Vagina (tissue), 2 donors: ENCODE results near the gene HNRNPAB.

Experiments used
- POLR2AphosphoS5 ChIP-seq, 2 donors: sonication (generic); formaldehyde crosslinking; IDR thresholded peaks; one replicate each; pipeline ENCODE4 v1.9.0; 2017; ENCODE audit warnings: antibody characterized with exemption in 2 of 2, mild to moderate bottlenecking in 2 of 2, low read depth in 1 of 2; ENCODE audit not compliant: insufficient read depth in 1 of 2
- TF ChIP-seq, protein P1 (sequence below), 3 experiments: fragments of 450-650 bp in 2 of 3; fragments of 200-600 bp in 1 of 3; sonication (generic) in 1 of 3; IDR thresholded peaks; one replicate each; pipeline ENCODE4 v1.5.1; 2017 to 2019; ENCODE audit warnings: antibody characterized with exemption in 3 of 3, mild to moderate bottlenecking in 2 of 3, moderate library complexity in 2 of 3

DNA sequence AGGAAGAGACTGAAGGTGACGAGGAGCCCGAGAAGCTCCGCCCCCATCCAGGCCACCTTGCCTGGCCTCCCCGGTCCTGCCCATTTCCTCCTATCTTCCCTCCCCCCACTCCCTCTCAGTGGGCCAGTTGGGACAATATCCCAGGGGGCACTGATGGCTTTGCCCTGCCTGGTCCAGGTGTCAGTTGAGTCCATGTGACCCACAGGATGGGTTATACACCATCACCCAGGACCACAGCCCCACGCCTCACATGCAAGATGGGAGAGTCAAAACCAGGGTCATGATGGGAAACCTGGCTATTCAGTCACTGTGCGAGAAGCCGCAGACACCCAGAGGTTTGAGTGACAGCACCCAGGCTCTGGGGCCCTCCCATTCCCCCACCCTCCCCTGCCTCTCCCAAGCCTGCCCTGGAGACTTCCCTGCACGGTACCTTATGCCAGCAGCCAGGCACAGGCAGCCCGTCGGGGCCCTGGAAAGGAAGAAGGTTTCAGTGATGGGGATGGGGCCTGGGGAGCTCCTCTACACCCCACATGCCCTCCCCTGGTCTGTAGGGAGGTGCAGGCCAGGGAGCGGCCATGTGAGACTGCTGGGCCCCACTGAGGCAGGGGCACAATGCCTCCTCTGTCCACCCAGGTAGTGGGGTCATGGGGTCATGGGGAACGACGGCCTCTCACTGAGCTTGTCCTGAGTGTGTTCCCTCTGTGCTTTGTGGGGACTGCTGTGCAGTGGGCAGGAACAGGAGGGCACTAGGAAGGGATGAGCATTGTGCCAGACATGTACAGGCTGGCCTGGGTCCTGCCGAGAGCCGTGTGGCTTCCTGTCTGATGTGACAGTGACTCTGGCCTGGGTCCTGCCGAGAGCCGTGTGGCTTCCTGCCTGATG lies 34.6 kb downstream of the HNRNPAB start:
- TF ChIP-seq, protein P1, sequence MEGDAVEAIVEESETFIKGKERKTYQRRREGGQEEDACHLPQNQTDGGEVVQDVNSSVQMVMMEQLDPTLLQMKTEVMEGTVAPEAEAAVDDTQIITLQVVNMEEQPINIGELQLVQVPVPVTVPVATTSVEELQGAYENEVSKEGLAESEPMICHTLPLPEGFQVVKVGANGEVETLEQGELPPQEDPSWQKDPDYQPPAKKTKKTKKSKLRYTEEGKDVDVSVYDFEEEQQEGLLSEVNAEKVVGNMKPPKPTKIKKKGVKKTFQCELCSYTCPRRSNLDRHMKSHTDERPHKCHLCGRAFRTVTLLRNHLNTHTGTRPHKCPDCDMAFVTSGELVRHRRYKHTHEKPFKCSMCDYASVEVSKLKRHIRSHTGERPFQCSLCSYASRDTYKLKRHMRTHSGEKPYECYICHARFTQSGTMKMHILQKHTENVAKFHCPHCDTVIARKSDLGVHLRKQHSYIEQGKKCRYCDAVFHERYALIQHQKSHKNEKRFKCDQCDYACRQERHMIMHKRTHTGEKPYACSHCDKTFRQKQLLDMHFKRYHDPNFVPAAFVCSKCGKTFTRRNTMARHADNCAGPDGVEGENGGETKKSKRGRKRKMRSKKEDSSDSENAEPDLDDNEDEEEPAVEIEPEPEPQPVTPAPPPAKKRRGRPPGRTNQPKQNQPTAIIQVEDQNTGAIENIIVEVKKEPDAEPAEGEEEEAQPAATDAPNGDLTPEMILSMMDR (IDR thresholded peaks at IDR 0.05) = no peak
- TF ChIP-seq POLR2AphosphoS5 (IDR thresholded peaks at IDR 0.05; ENCODE audit: insufficient read depth in 1 of 2, low read depth in 1 of 2) = no peak
